HG03060 (cell line): ENCODE data around the gene ZFAND3.

Source experiments
- ATAC-seq: cut with Tn5 transposase; IDR thresholded peaks from one replicate; pipeline ENCODE4 v1.9.1; 2021; ENCODE audit warnings: low read depth, moderate number of reproducible peaks; ENCODE audit not compliant: unreplicated experiment

ZFAND3 gene

GRCh38 chr6:38143191-38144150 lies 323.9 kb downstream of the ZFAND3 start:
- no peak for ATAC-seq

GRCh38 chr6:38144365-38144945 lies 324.9 kb downstream of the ZFAND3 start:
- ATAC-seq, result no peak

- ATAC-seq, result no peak
Observed at GRCh38 chr6:38146021-38146733, 326.6 kb downstream of the ZFAND3 start.

- ATAC-seq, result no peak
Observed at GRCh38 chr6:38146734-38147027, 327.2 kb downstream of the ZFAND3 start.

- no peak for ATAC-seq
Observed at GRCh38 chr6:38148606-38149005, 329.1 kb downstream of the ZFAND3 start.

GRCh38 chr6:38149531-38149930 lies 330.0 kb downstream of the ZFAND3 start:
- ATAC-seq, result no peak

GRCh38 chr6:38150021-38150420 lies 330.5 kb downstream of the ZFAND3 start:
- ATAC-seq, result no peak

GRCh38 chr6:38150681-38151296 lies 331.3 kb downstream of the ZFAND3 start:
- no peak for ATAC-seq

- no peak for ATAC-seq
Observed at GRCh38 chr6:38151580-38152500, 332.3 kb downstream of the ZFAND3 start.

GRCh38 chr6:38152620-38153019 lies 333.1 kb downstream of the ZFAND3 start:
- no peak for ATAC-seq

- ATAC-seq, result no peak
Observed at GRCh38 chr6:38153076-38153797, 333.7 kb downstream of the ZFAND3 start.

- ATAC-seq, result no peak
Observed at GRCh38 chr6:38153798-38154345, 334.3 kb downstream of the ZFAND3 start.

GRCh38 chr6:38154731-38155130 lies 335.2 kb downstream of the ZFAND3 start:
- ATAC-seq, result no peak

- ATAC-seq, result no peak
Observed at GRCh38 chr6:38155144-38155543, 335.6 kb downstream of the ZFAND3 start.

- ATAC-seq, result no peak
Observed at GRCh38 chr6:38155621-38156204, 336.2 kb downstream of the ZFAND3 start.

- ATAC-seq, result no peak
Observed at GRCh38 chr6:38156818-38157565, 337.5 kb downstream of the ZFAND3 start.

GRCh38 chr6:38157905-38158304 lies 338.4 kb downstream of the ZFAND3 start:
- no peak for ATAC-seq

GRCh38 chr6:38158762-38159350 lies 339.3 kb downstream of the ZFAND3 start:
- no peak for ATAC-seq
